H9 (cell line): ENCODE data around the gene VAV1. TPM values are rescaled to one million over a fixed set of nuclear protein-coding genes. Genes with fewer than 3 reads are reported as not detected.

Source experiments
- DNase-seq: peaks from one replicate; pipeline ENCODE4 v3.0.0-alpha.2; 2017
- H2AFZ ChIP-seq: one replicate; pipeline ENCODE4 v1.6.1; 2013; ENCODE audit warnings: mild to moderate bottlenecking, low read length, control low read depth, moderate library complexity
- H2AK5ac ChIP-seq: 2 replicates; pipeline ENCODE4 v1.6.1; 2013; ENCODE audit warnings: low read length, control low read depth, mixed read lengths; ENCODE audit not compliant: insufficient read length
- H2BK120ac ChIP-seq: one replicate; pipeline ENCODE4 v1.6.1; 2013; ENCODE audit warnings: low read depth, mild to moderate bottlenecking, low read length, control low read depth, inconsistent platforms; ENCODE audit not compliant: poor library complexity, severe bottlenecking
- H2BK12ac ChIP-seq: 2 replicates; pipeline ENCODE4 v1.6.1; 2013; ENCODE audit warnings: low read length, control low read depth, mixed read lengths, low read depth; ENCODE audit not compliant: insufficient read length
- H2BK15ac ChIP-seq: 2 replicates; pipeline ENCODE4 v1.6.1; 2013; ENCODE audit warnings: low read depth, low read length, control low read depth
- H2BK20ac ChIP-seq: one replicate; pipeline ENCODE4 v1.6.1; 2013; ENCODE audit warnings: low read depth, mild to moderate bottlenecking, low read length, control low read depth, inconsistent platforms; ENCODE audit not compliant: poor library complexity, severe bottlenecking
- H2BK5ac ChIP-seq: 2 replicates; pipeline ENCODE4 v1.6.1; 2013; ENCODE audit warnings: low read length, control low read depth, mixed read lengths; ENCODE audit not compliant: insufficient read length
- H3K14ac ChIP-seq: 2 replicates; pipeline ENCODE4 v1.6.1; 2013; ENCODE audit warnings: low read length, control low read depth; ENCODE audit not compliant: insufficient read depth
- H3K18ac ChIP-seq: 2 replicates; pipeline ENCODE4 v1.6.1; 2013; ENCODE audit warnings: low read depth, mild to moderate bottlenecking, mixed read lengths, low read length, control low read depth; ENCODE audit not compliant: insufficient read length
- H3K23ac ChIP-seq: 2 replicates; pipeline ENCODE4 v1.6.1; 2013; ENCODE audit warnings: low read length, control low read depth, mixed read lengths, low read depth; ENCODE audit not compliant: insufficient read length
- H3K23me2 ChIP-seq: 2 replicates; pipeline ENCODE4 v1.6.1; 2013; ENCODE audit warnings: low read depth, mild to moderate bottlenecking, mixed read lengths, low read length, control low read depth; ENCODE audit not compliant: insufficient read length, poor library complexity, severe bottlenecking
- H3K27ac ChIP-seq: 2 replicates; pipeline ENCODE4 v1.5.1; 2013; ENCODE audit warnings: low read length, control low read depth, mixed read lengths, low read depth; ENCODE audit not compliant: insufficient read length
- H3K27me3 ChIP-seq: 2 replicates; pipeline ENCODE4 v1.6.1; 2013; ENCODE audit warnings: low read length, control low read depth, inconsistent platforms; ENCODE audit not compliant: insufficient read depth
- H3K4ac ChIP-seq: 2 replicates; pipeline ENCODE4 v1.6.1; 2013; ENCODE audit warnings: low read depth, mild to moderate bottlenecking, control low read depth, inconsistent platforms, low read length, moderate library complexity
- H3K4me1 ChIP-seq: 2 replicates; pipeline ENCODE4 v1.6.1; 2013; ENCODE audit warnings: low read length, control low read depth, inconsistent platforms; ENCODE audit not compliant: insufficient read depth
- H3K4me2 ChIP-seq: 2 replicates; pipeline ENCODE4 v1.6.1; 2013; ENCODE audit warnings: low read length, control low read depth, mixed read lengths; ENCODE audit not compliant: insufficient read length, insufficient read depth
- H3K56ac ChIP-seq: 2 replicates; pipeline ENCODE4 v1.6.1; 2013; ENCODE audit warnings: low read depth, mild to moderate bottlenecking, mixed read lengths, low read length, control low read depth; ENCODE audit not compliant: insufficient read length
- H3K79me1 ChIP-seq: 2 replicates; pipeline ENCODE4 v1.6.1; 2013; ENCODE audit warnings: low read depth, mild to moderate bottlenecking, moderate library complexity, low read length, control low read depth, inconsistent platforms; ENCODE audit not compliant: insufficient read depth, poor library complexity, severe bottlenecking
- H3K79me2 ChIP-seq: 2 replicates; pipeline ENCODE4 v1.6.1; 2013; ENCODE audit warnings: low read length, control low read depth, inconsistent platforms; ENCODE audit not compliant: insufficient read depth
- H3K9ac ChIP-seq: 2 replicates; pipeline ENCODE4 v1.6.1; 2013; ENCODE audit warnings: low read length, control low read depth, mixed read lengths; ENCODE audit not compliant: insufficient read length; ENCODE audit errors: extremely low read depth
- H3K9me3 ChIP-seq: one replicate; pipeline ENCODE4 v1.6.1; 2013; ENCODE audit warnings: low read depth, low read length, inconsistent platforms; ENCODE audit not compliant: control insufficient read depth
- H3T11ph ChIP-seq: one replicate; pipeline ENCODE4 v1.6.1; 2013; ENCODE audit warnings: mild to moderate bottlenecking, low read length, control low read depth, inconsistent platforms
- H4K20me1 ChIP-seq: one replicate; pipeline ENCODE4 v1.6.1; 2013; ENCODE audit not compliant: control insufficient read depth, insufficient read length, insufficient read depth
- H4K5ac ChIP-seq: 2 replicates; pipeline ENCODE4 v1.6.1; 2013; ENCODE audit warnings: low read depth, mild to moderate bottlenecking, mixed read lengths, low read length, control low read depth; ENCODE audit not compliant: insufficient read length
- H4K8ac ChIP-seq: replicated peaks from 2 replicates; pipeline ENCODE4 v1.6.1; 2013; ENCODE audit warnings: low read length, control low read depth, mixed read lengths, low read depth; ENCODE audit not compliant: insufficient read length
- H4K91ac ChIP-seq: 2 replicates; pipeline ENCODE4 v1.6.1; 2013; ENCODE audit warnings: low read depth, mild to moderate bottlenecking, moderate library complexity, mixed read lengths, low read length, control low read depth; ENCODE audit not compliant: insufficient read length
- H3K27ac Mint-ChIP-seq, 3 experiments: 2 replicates in 2 of 3; 3 replicates in 1 of 3; pipeline ENCODE4 v1.8.0; 2020 to 2021; ENCODE audit warnings: mixed read lengths in 3 of 3, mild to moderate bottlenecking in 1 of 3, moderate library complexity in 1 of 3
- H3K27me3 Mint-ChIP-seq: 2 replicates; pipeline ENCODE4 v1.8.0; 2021; ENCODE audit warnings: low read depth, mild to moderate bottlenecking, moderate library complexity, mixed read lengths
- H3K36me3 Mint-ChIP-seq, 3 experiments: 2 replicates in 2 of 3; 3 replicates in 1 of 3; pipeline ENCODE4 v1.8.0; 2020 to 2021; ENCODE audit warnings: low read depth in 3 of 3, mixed read lengths in 3 of 3; ENCODE audit not compliant: insufficient read depth in 1 of 3
- H3K4me1 Mint-ChIP-seq, 2 experiments: 2 replicates each; pipeline ENCODE4 v1.8.0; 2020; ENCODE audit warnings: mixed read lengths in 2 of 2
- H3K4me3 Mint-ChIP-seq, 2 experiments: 2 replicates in 1 of 2; 3 replicates in 1 of 2; pipeline ENCODE4 v1.8.0; 2020 to 2021; ENCODE audit warnings: mild to moderate bottlenecking in 2 of 2, mixed read lengths in 2 of 2, moderate library complexity in 1 of 2
- H3K9me3 Mint-ChIP-seq, 2 experiments: 2 replicates in 1 of 2; 3 replicates in 1 of 2; pipeline ENCODE4 v1.8.0; 2020; ENCODE audit warnings: mild to moderate bottlenecking in 2 of 2, mixed read lengths in 2 of 2, moderate library complexity in 1 of 2
- WGBS: extraction: QIAGEN DNeasy Blood & Tissue Kit; methylation state at CpG from one replicate; pipeline ENCODE4 v1.1.7; 2013; ENCODE audit warnings: missing lambda C conversion rate, low lambda C conversion rate, mixed read lengths; ENCODE audit not compliant: insufficient read length; ENCODE audit errors: extremely low coverage; 5-methylcytosine and 5-hydroxymethylcytosine counted together
- total RNA-seq: library from RNA; stranded (reverse); gene quantifications from 2 replicates; pipeline ENCODE4 v1.2.1, GENCODE V29; 2021
- TF ChIP-seq, protein P1 (sequence below): fragments of 200-600 bp; sonication (generic); conservative IDR thresholded peaks from 3 replicates; pipeline ENCODE4 v1.8.0; 2021; ENCODE audit warnings: antibody characterized with exemption, mild to moderate bottlenecking

The VAV1 gene
- total RNA-seq, 1 experiment from 2014 or later, result 0.90 TPM

DNA sequence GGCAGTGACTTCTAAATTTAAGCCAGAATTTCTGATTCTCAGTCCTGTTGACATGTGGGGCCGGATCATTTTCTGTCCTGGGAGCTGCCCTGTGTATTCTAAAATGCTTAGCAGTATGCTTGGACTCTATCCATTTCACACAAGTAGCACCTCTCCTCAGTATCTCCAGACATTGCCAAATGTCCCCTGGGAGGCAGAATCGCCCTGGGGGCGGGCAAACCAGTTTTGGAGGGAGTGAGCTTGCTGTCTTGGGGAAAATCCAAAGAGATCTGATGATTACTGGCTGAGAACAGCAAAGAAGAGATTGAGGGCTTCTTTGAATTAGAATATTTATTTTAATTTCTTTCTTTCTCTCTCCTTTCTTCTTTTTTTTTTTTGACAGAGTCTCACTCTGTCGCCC, 16.4 kb downstream of the VAV1 start:
- TF ChIP-seq, protein P1, sequence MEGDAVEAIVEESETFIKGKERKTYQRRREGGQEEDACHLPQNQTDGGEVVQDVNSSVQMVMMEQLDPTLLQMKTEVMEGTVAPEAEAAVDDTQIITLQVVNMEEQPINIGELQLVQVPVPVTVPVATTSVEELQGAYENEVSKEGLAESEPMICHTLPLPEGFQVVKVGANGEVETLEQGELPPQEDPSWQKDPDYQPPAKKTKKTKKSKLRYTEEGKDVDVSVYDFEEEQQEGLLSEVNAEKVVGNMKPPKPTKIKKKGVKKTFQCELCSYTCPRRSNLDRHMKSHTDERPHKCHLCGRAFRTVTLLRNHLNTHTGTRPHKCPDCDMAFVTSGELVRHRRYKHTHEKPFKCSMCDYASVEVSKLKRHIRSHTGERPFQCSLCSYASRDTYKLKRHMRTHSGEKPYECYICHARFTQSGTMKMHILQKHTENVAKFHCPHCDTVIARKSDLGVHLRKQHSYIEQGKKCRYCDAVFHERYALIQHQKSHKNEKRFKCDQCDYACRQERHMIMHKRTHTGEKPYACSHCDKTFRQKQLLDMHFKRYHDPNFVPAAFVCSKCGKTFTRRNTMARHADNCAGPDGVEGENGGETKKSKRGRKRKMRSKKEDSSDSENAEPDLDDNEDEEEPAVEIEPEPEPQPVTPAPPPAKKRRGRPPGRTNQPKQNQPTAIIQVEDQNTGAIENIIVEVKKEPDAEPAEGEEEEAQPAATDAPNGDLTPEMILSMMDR, result no peak
- Histone ChIP-seq H3K23me2 (no peaks in the 10 kb centered on the region), H2BK15ac (no peak overlapping the region), H2AFZ (no peak overlapping the region), H3K56ac (no peak overlapping the region), H3K27me3 (no peaks in the 10 kb centered on the region), H3K4me1 (no peaks in the 10 kb centered on the region), H3K79me2 (no peaks in the 10 kb centered on the region), H4K5ac (no peak overlapping the region), H4K91ac (no peak overlapping the region), H2AK5ac (no peak overlapping the region), H2BK120ac (no peak overlapping the region), H3K4ac (no peak overlapping the region), H4K8ac (no peak overlapping the region), H3K9ac (no peak overlapping the region), H3T11ph (no peak overlapping the region), H4K20me1 (no peaks in the 10 kb centered on the region), H3K18ac (no peak overlapping the region), H3K4me2 (no peak overlapping the region), H3K27ac (no peak overlapping the region), H3K9me3 (peaks cover 17% of the 10 kb centered on the region), H3K79me1 (no peaks in the 10 kb centered on the region), H2BK5ac (no peak overlapping the region), H3K14ac (no peak overlapping the region), H2BK12ac (no peak overlapping the region), H3K23ac (no peak overlapping the region), H2BK20ac (no peak overlapping the region)
- H3K27ac Mint-ChIP-seq, result no peak overlapping the region
- no peaks in the 10 kb centered on the region for H3K4me1 Mint-ChIP-seq
- H3K9me3 Mint-ChIP-seq, result peaks cover 36 to 77% of the 10 kb centered on the region in 2 experiments
- WGBS, result no CpG with 5 or more reads among the region's 4 CpGs
- no peak overlapping the region for H3K4me3 Mint-ChIP-seq
- H3K27me3 Mint-ChIP-seq, result peaks cover 16% of the 10 kb centered on the region; the same call in 1 of the 2 replicates
- no peak for DNase-seq
- H3K36me3 Mint-ChIP-seq, result peaks cover 0 to 11% (median 11%) of the 10 kb centered on the region in 3 experiments; a peak in 4 of 7 replicates
